GM12891 (cell line): ENCODE data around the gene STARD13.

Experiments
- POLR2A ChIP-seq: IDR thresholded peaks from 2 replicates; pipeline ENCODE4 v1.6.1; 2011; ENCODE audit warnings: low read depth, low read length, control low read depth
- POLR2AphosphoS5 ChIP-seq: IDR thresholded peaks from 2 replicates; pipeline ENCODE4 v1.6.1; 2011; ENCODE audit warnings: low read depth, low read length, control low read depth
- SPI1 ChIP-seq: IDR thresholded peaks from 2 replicates; pipeline ENCODE4 v1.6.1; 2011; ENCODE audit warnings: low read depth, low read length, control low read depth
- TAF1 ChIP-seq: IDR thresholded peaks from 2 replicates; pipeline ENCODE4 v1.6.1; 2011; ENCODE audit warnings: low read depth, low read length, control low read depth

- TF ChIP-seq SPI1, result no peak
- TF ChIP-seq POLR2AphosphoS5, result no peak
- no peak for TF ChIP-seq POLR2A
- no peak for TF ChIP-seq TAF1
These were observed 90.5 kb downstream of the STARD13 start for GRCh38 chr13:33194820-33195692.
